CD4-positive, alpha-beta memory T cell (primary cell): ENCODE data around the gene HLA-DQB1. TPM values are rescaled to one million over a fixed set of nuclear protein-coding genes. Genes with fewer than 3 reads are reported as not detected.
"Not testable (repeated sequence)": the region's sequence is repeated elsewhere in the genome, so short reads cannot be mapped to it uniquely, and the experiment has no call there.

Source experiments
- CTCF ChIA-PET: fragments of 350-600 bp; sonication (Branson Sonifier 250); formaldehyde crosslinking; loops from one replicate; lab custom pipeline; 2021; ENCODE audit warnings: inconsistent platforms; ENCODE audit not compliant: partially characterized antibody; lab: Charles Lee
- POLR2A ChIA-PET: fragments of 350-600 bp; sonication (Branson Sonifier 250); formaldehyde crosslinking; loops from one replicate; lab custom pipeline; 2021; ENCODE audit not compliant: partially characterized antibody; lab: Charles Lee
- DNase-seq, 5 donors: peaks; one replicate each; pipeline versions ENCODE4 v3.0.0 to v3.0.0-alpha.2; 2020 to 2022; ENCODE audit warnings: mixed read lengths in 1 of 5
- H3K27ac ChIP-seq: one replicate; pipeline ENCODE4 v1.7.0; 2013; ENCODE audit warnings: low read depth, low read length
- H3K27me3 ChIP-seq: 2 replicates; pipeline ENCODE4 v1.7.0; 2013; ENCODE audit warnings: mild to moderate bottlenecking, low read length, moderate library complexity; ENCODE audit not compliant: insufficient read depth
- H3K36me3 ChIP-seq: 2 replicates; pipeline ENCODE4 v1.7.0; 2013; ENCODE audit warnings: mild to moderate bottlenecking, low read length, moderate library complexity; ENCODE audit not compliant: insufficient read depth
- H3K4me1 ChIP-seq: 2 replicates; pipeline ENCODE4 v1.7.0; 2013; ENCODE audit warnings: mild to moderate bottlenecking, low read length, moderate library complexity; ENCODE audit not compliant: insufficient read depth
- H3K4me3 ChIP-seq, 2 donors: one replicate each; pipeline ENCODE4 v1.7.0; 2013; ENCODE audit warnings: low read length in 2 of 2, mild to moderate bottlenecking in 1 of 2
- H3K9me3 ChIP-seq, 2 donors: one replicate each; pipeline ENCODE4 v1.7.0; 2013; ENCODE audit warnings: low read length in 2 of 2, control low read depth in 1 of 2; ENCODE audit not compliant: control insufficient read depth in 1 of 2
- H3K27ac Mint-ChIP-seq, 7 donors: one replicate each; pipeline ENCODE4 v1.8.0; 2020 to 2021; ENCODE audit warnings: mixed read lengths in 7 of 7, mild to moderate bottlenecking in 6 of 7, inconsistent platforms in 3 of 7, moderate library complexity in 3 of 7
- H3K27me3 Mint-ChIP-seq, 2 donors: one replicate each; pipeline ENCODE4 v1.8.0; 2020 to 2021; ENCODE audit warnings: mixed read lengths in 2 of 2
- H3K36me3 Mint-ChIP-seq, 2 donors: one replicate each; pipeline ENCODE4 v1.8.0; 2020 to 2021; ENCODE audit warnings: mixed read lengths in 2 of 2, inconsistent platforms in 1 of 2, mild to moderate bottlenecking in 1 of 2
- H3K4me1 Mint-ChIP-seq, 4 donors: one replicate each; pipeline ENCODE4 v1.8.0; 2020 to 2021; ENCODE audit warnings: mixed read lengths in 4 of 4, mild to moderate bottlenecking in 1 of 4
- H3K4me3 Mint-ChIP-seq, 8 donors: one replicate each; pipeline ENCODE4 v1.8.0; 2020 to 2021; ENCODE audit warnings: mixed read lengths in 8 of 8, mild to moderate bottlenecking in 7 of 8, moderate library complexity in 6 of 8, inconsistent platforms in 3 of 8
- H3K9me3 Mint-ChIP-seq, 8 donors: one replicate each; pipeline ENCODE4 v1.8.0; 2020 to 2021; ENCODE audit warnings: mixed read lengths in 8 of 8, mild to moderate bottlenecking in 5 of 8, inconsistent platforms in 3 of 8, moderate library complexity in 1 of 8
- intact Hi-C: fragments of 100-400 bp; cut with micrococcal nuclease; formaldehyde crosslinking; loops from one replicate; pipeline ENCODE4 v1.15.1; 2023
- polyA plus RNA-seq, 2 donors: library from polyadenylated mRNA; unstranded; fragments of 300-500 nt; fragmentation: Illumina TruSeq; gene quantifications; one replicate each; pipeline ENCODE4 v1.2.3, GENCODE V29; 2021
- total RNA-seq, 2 experiments: library from RNA; stranded (reverse); gene quantifications; one replicate each; pipeline ENCODE4 v1.2.3, GENCODE V29; 2021

Gene HLA-DQB1
- total and polyA plus RNA-seq, 4 experiments from 2014 or later: 1.4 to 11.1 (median 8.1) TPM

GRCh38 chr6:32679492-32679891 lies 13.0 kb upstream of the HLA-DQB1 start:
- Mint-ChIP-seq H3K27me3 (peaks cover 0 to 2% of the 10 kb centered on the region in 2 donors), H3K4me1 (peaks cover 3 to 7% (median 5%) of the 10 kb centered on the region in 4 donors), H3K4me3 (no peak overlapping the region), H3K36me3 (peaks cover 0 to 5% of the 10 kb centered on the region in 2 donors), H3K27ac (no peak overlapping the region), H3K9me3 (peaks cover 0 to 32% (median 11%) of the 10 kb centered on the region in 8 donors)
- no peaks in the 10 kb centered on the region for H3K27me3 ChIP-seq
- intact Hi-C loops: no loop called here
- H3K4me3 ChIP-seq: no peak overlapping the region
- H3K36me3 ChIP-seq: no peaks in the 10 kb centered on the region
- ChIA-PET POLR2A (no interaction called here), CTCF (no interaction called here)
- H3K4me1 ChIP-seq: no peaks in the 10 kb centered on the region
- H3K27ac ChIP-seq: no peak overlapping the region
- H3K9me3 ChIP-seq: no peaks in the 10 kb centered on the region
- no peak for DNase-seq

- H3K9me3 ChIP-seq, H3K4me1 ChIP-seq, H3K36me3 Mint-ChIP-seq, H3K27me3 Mint-ChIP-seq, H3K4me3 ChIP-seq, CTCF ChIA-PET, H3K36me3 ChIP-seq, intact Hi-C loops, POLR2A ChIA-PET, H3K4me1 Mint-ChIP-seq, H3K27ac ChIP-seq, H3K4me3 Mint-ChIP-seq, DNase-seq, H3K27me3 ChIP-seq: not testable (repeated sequence)
- Mint-ChIP-seq H3K27ac (peak overlapping the region in 1 of 7 donors; percentile 16), H3K9me3 (peaks cover 0 to 31% (median 15%) of the 10 kb centered on the region in 8 donors)
Measured at GRCh38 chr6:32674123-32674522, 7.7 kb upstream of the HLA-DQB1 start.

GRCh38 chr6:32671908-32672307 lies 5.5 kb upstream of the HLA-DQB1 start:
- peaks cover 6 to 29% (median 17%) of the 10 kb centered on the region in 4 donors for H3K4me1 Mint-ChIP-seq
- H3K4me1 ChIP-seq: peaks cover 13% of the 10 kb centered on the region
- POLR2A ChIA-PET, CTCF ChIA-PET, H3K4me3 ChIP-seq, H3K36me3 Mint-ChIP-seq, intact Hi-C loops, DNase-seq, H3K27me3 ChIP-seq, H3K9me3 ChIP-seq, H3K36me3 ChIP-seq, H3K4me3 Mint-ChIP-seq, H3K27me3 Mint-ChIP-seq, H3K27ac ChIP-seq: not testable (repeated sequence)
- peak overlapping the region in 2 of 7 donors; percentile 59 to 68 for H3K27ac Mint-ChIP-seq
- peaks cover 0 to 18% (median 5%) of the 10 kb centered on the region in 8 donors for H3K9me3 Mint-ChIP-seq

- H3K36me3 ChIP-seq: no peaks in the 10 kb centered on the region
- Mint-ChIP-seq H3K27ac (peak overlapping the region in 2 of 7 donors; percentile 41 to 86), H3K9me3 (peaks cover 0 to 18% (median 5%) of the 10 kb centered on the region in 8 donors), H3K36me3 (peaks cover 0 to 4% of the 10 kb centered on the region in 2 donors), H3K27me3 (peaks cover 8 to 11% of the 10 kb centered on the region in 2 donors), H3K4me3 (no peak overlapping the region), H3K4me1 (peaks cover 21 to 47% (median 35%) of the 10 kb centered on the region in 4 donors)
- DNase-seq: no peak
- no peak overlapping the region for H3K4me3 ChIP-seq
- H3K4me1 ChIP-seq: peaks cover 30% of the 10 kb centered on the region
- POLR2A ChIA-PET: no interaction called here
- H3K27me3 ChIP-seq: no peaks in the 10 kb centered on the region
- no peaks in the 10 kb centered on the region for H3K9me3 ChIP-seq
- intact Hi-C loops: loop anchor here (2.0 kb wide), 2 partner anchors 15 to 47 kb away; no protein-coding TSS in a partner anchor
- H3K27ac ChIP-seq: no peak overlapping the region
- CTCF ChIA-PET: no interaction called here
Measured at GRCh38 chr6:32669893-32670292, 3.4 kb upstream of the HLA-DQB1 start.

- intact Hi-C loops: loop anchor here (2.0 kb wide), 2 partner anchors 16 to 46 kb away; no protein-coding TSS in a partner anchor
- ChIA-PET CTCF (no interaction called here), POLR2A (no interaction called here)
- Histone ChIP-seq H3K36me3 (no peaks in the 10 kb centered on the region), H3K27me3 (no peaks in the 10 kb centered on the region), H3K27ac (no peak overlapping the region), H3K9me3 (no peaks in the 10 kb centered on the region), H3K4me1 (peaks cover 30% of the 10 kb centered on the region), H3K4me3 (no peak overlapping the region)
- Mint-ChIP-seq H3K4me1 (peaks cover 23 to 51% (median 39%) of the 10 kb centered on the region in 4 donors), H3K27ac (peak overlapping the region in 3 of 7 donors; percentile 12 to 78 (median 68)), H3K27me3 (peaks cover 9 to 14% of the 10 kb centered on the region in 2 donors), H3K9me3 (peaks cover 0 to 12% (median 5%) of the 10 kb centered on the region in 8 donors), H3K36me3 (peaks cover 0 to 4% of the 10 kb centered on the region in 2 donors), H3K4me3 (no peak overlapping the region)
- no peak for DNase-seq
Measured at GRCh38 chr6:32669240-32669639, 2.8 kb upstream of the HLA-DQB1 start.

- Mint-ChIP-seq H3K9me3 (peaks cover 0 to 8% (median 4%) of the 10 kb centered on the region in 8 donors), H3K27me3 (peaks cover 9 to 14% of the 10 kb centered on the region in 2 donors), H3K27ac (peak overlapping the region in 5 of 7 donors; percentile 69 to 96 (median 89)), H3K36me3 (peaks cover 0 to 4% of the 10 kb centered on the region in 2 donors), H3K4me1 (peaks cover 27 to 59% (median 46%) of the 10 kb centered on the region in 4 donors), H3K4me3 (peak overlapping the region in 6 of 8 donors; percentile 16 to 68 (median 36))
- H3K4me3 ChIP-seq: no peak overlapping the region
- no peaks in the 10 kb centered on the region for H3K9me3 ChIP-seq
- H3K27ac ChIP-seq: peak overlapping the region; percentile 12
- ChIA-PET POLR2A (no interaction called here), CTCF (no interaction called here)
- no peaks in the 10 kb centered on the region for H3K27me3 ChIP-seq
- peak; percentile 30 to 83 (median 76) for DNase-seq
- intact Hi-C loops: loop anchor here (2.0 kb wide), 2 partner anchors 17 to 45 kb away; no protein-coding TSS in a partner anchor
- H3K4me1 ChIP-seq: peaks cover 30% of the 10 kb centered on the region
- H3K36me3 ChIP-seq: no peaks in the 10 kb centered on the region
Measured at GRCh38 chr6:32668226-32668747, 1.8 kb upstream of the HLA-DQB1 start.

DNA sequence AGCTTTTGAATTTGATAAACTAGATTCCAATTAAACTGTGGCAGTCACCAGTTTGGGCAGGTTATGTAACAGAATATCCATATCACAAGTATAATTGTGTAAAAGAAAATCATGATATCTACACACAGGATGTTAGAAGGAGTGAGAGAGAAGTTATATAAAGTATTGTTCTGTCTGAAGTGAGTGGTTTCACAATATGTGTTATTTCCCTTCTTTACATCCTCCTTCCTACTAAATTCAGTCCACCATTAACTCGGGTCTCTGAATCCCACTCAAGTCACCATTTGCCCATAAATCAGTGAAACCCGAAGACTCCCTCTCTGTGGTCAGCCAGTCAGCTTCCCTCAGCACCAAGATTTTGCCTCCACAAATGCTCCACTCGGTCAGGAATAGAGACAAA lies 796 bp downstream of the HLA-DQB1 start:
- peak in 1 of 5 donors; percentile 17 for DNase-seq
- H3K4me1 ChIP-seq: peaks cover 30% of the 10 kb centered on the region
- H3K9me3 ChIP-seq: no peaks in the 10 kb centered on the region
- POLR2A ChIA-PET: interaction anchor here (1.1 to 2.4 kb wide), 4 partner anchors 20 to 306 kb away, joined by 4 to 15 read pairs (median 5); partner anchors contain the start of gene HLA-DRB1
- peaks cover 9 to 14% of the 10 kb centered on the region in 2 donors for H3K27me3 Mint-ChIP-seq
- peak overlapping the region in 1 of 2 donors; percentile 48 for H3K4me3 ChIP-seq
- intact Hi-C loops: no loop called here
- H3K27ac Mint-ChIP-seq: peak overlapping the region in 6 of 7 donors; percentile 69 to 96 (median 94)
- peaks cover 0 to 2% of the 10 kb centered on the region in 2 donors for H3K36me3 Mint-ChIP-seq
- H3K27ac ChIP-seq: peak overlapping the region; percentile 67
- no peaks in the 10 kb centered on the region for H3K9me3 Mint-ChIP-seq
- CTCF ChIA-PET: interaction anchor here (0.6 to 1.7 kb wide), 6 partner anchors 19 to 252 kb away, joined by 3 to 4 read pairs (median 3); no protein-coding TSS in a partner anchor
- H3K4me3 Mint-ChIP-seq: peak overlapping the region; percentile 69 to 92 (median 88)
- no peaks in the 10 kb centered on the region for H3K36me3 ChIP-seq
- H3K27me3 ChIP-seq: no peaks in the 10 kb centered on the region
- H3K4me1 Mint-ChIP-seq: peaks cover 31 to 69% (median 49%) of the 10 kb centered on the region in 4 donors
